HG03066 (cell line): ENCODE results near the gene PRKAG2.
A peak's percentile ranks its signal among the peaks of the same experiment; 100 is the strongest.
"Not testable (repeated sequence)": the region's sequence is repeated elsewhere in the genome, so short reads cannot be mapped to it uniquely, and the experiment has no call there.

ENCODE experiments used
- ATAC-seq: cut with Tn5 transposase; IDR thresholded peaks from one replicate; pipeline ENCODE4 v1.9.1; 2021; ENCODE audit warnings: low read depth; ENCODE audit not compliant: unreplicated experiment

The PRKAG2 gene

GRCh38 chr7:151794508-151795167 lies 82.3 kb downstream of the PRKAG2 start:
- no peak for ATAC-seq

GRCh38 chr7:151793991-151794507 lies 82.9 kb downstream of the PRKAG2 start:
- no peak for ATAC-seq

GRCh38 chr7:151793531-151793951 lies 83.4 kb downstream of the PRKAG2 start:
- ATAC-seq, result no peak

- ATAC-seq, result no peak
Observed at GRCh38 chr7:151792636-151793035, 84.3 kb downstream of the PRKAG2 start.

- ATAC-seq, result no peak
Observed at GRCh38 chr7:151792086-151792485, 84.8 kb downstream of the PRKAG2 start.

GRCh38 chr7:151790830-151791620 lies 85.9 kb downstream of the PRKAG2 start:
- ATAC-seq, result no peak

- no peak for ATAC-seq
Observed at GRCh38 chr7:151790095-151790829, 86.7 kb downstream of the PRKAG2 start.

GRCh38 chr7:151789380-151789947 lies 87.5 kb downstream of the PRKAG2 start:
- no peak for ATAC-seq

GRCh38 chr7:151787348-151787747 lies 89.6 kb downstream of the PRKAG2 start:
- no peak for ATAC-seq

GRCh38 chr7:151786936-151787335 lies 90.0 kb downstream of the PRKAG2 start:
- no peak for ATAC-seq

- no peak for ATAC-seq
Observed at GRCh38 chr7:151786241-151786640, 90.7 kb downstream of the PRKAG2 start.

GRCh38 chr7:151785681-151785965 lies 91.3 kb downstream of the PRKAG2 start:
- ATAC-seq, result no peak

GRCh38 chr7:151784853-151785680 lies 91.8 kb downstream of the PRKAG2 start:
- no peak for ATAC-seq

- ATAC-seq, result no peak
Observed at GRCh38 chr7:151783958-151784575, 92.8 kb downstream of the PRKAG2 start.

- peak; percentile 88 for ATAC-seq
Observed at GRCh38 chr7:151782598-151783448, 94.1 kb downstream of the PRKAG2 start.

GRCh38 chr7:151782256-151782597 lies 94.7 kb downstream of the PRKAG2 start:
- ATAC-seq, result not testable (repeated sequence)

GRCh38 chr7:151781161-151781845 lies 95.6 kb downstream of the PRKAG2 start:
- ATAC-seq, result no peak

- ATAC-seq, result no peak
Observed at GRCh38 chr7:151780631-151781030, 96.3 kb downstream of the PRKAG2 start.
